GM18526 (cell line): ENCODE measurements around the gene METTL6.

Experiments used
- POLR2A ChIP-seq: IDR thresholded peaks from 3 replicates; pipeline ENCODE4 v1.6.1; 2011; ENCODE audit not compliant: insufficient read length; ENCODE audit errors: extremely low read depth

METTL6 gene

DNA sequence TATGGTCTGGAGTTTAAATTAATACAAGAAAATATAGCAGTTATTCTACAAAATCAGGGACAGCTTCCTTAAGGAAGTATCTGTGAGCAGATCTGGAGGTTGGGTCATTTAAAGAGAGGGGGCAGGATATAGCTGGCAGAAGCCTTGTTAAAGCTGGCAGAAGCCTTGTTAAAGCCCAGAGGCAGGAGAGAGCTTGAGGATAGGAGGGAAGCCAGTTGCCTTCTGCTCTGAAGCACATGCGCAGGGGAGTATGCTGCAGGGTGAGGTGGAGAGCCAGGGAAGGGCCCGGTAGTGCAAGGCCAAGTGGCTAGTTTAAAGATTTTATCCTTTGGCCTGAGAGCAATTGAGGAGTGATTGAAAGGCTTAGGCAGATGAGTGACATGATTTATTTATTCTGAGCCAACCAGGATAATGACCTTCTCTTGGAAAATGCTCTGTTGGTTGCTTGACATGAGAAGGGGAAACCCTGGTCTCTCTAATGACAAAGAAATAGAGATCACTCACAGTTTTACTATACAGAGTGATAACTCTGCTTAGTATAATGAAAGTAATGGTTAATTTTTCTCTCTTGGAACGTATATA lies 4.0 kb upstream of the METTL6 start:
- no peak for TF ChIP-seq POLR2A

GRCh38 chr3:15430624-15431023 lies 3.3 kb upstream of the METTL6 start:
- no peak for TF ChIP-seq POLR2A

DNA sequence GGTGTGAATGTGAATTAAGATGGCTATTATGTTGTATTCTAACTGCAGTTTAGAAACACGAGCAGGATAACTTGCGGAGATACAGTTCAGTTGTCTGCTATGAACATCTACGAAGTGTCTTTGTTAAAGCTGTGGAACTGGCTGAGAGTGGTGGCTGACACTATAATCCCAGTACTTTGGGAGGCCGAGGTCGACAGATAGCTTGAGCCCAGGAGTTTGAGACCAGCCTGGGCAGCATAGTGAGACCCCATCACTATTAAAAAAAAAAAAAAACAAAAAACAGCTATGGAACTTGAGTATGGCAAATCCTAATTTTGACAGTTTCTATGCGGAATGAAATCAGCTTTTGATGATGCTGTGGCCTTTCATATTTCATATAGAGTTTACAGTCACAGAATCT lies 1.7 kb upstream of the METTL6 start:
- TF ChIP-seq POLR2A: no peak

- TF ChIP-seq POLR2A: no peak
Measured at GRCh38 chr3:15428539-15428938, 1.2 kb upstream of the METTL6 start.

DNA sequence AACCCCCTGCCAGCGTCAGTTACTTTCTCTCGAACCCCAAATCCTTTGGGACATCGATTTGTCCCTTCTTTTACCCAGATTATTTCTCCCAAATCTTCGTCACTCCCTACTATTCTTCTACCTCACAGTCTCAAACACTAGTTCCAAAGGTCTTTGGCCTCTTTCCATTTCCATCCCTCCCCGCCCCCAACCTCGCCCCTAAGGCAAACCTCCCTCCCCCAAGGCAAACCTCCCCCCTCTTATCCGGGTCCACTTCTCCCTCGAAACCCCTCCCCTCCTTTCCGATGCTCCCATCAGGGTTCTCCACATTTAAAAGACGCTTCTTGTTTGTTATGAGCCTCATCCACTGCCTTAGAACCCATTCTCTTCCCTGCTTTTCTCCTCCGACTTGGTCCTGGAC lies 637 bp upstream of the METTL6 start:
- no peak for TF ChIP-seq POLR2A

DNA sequence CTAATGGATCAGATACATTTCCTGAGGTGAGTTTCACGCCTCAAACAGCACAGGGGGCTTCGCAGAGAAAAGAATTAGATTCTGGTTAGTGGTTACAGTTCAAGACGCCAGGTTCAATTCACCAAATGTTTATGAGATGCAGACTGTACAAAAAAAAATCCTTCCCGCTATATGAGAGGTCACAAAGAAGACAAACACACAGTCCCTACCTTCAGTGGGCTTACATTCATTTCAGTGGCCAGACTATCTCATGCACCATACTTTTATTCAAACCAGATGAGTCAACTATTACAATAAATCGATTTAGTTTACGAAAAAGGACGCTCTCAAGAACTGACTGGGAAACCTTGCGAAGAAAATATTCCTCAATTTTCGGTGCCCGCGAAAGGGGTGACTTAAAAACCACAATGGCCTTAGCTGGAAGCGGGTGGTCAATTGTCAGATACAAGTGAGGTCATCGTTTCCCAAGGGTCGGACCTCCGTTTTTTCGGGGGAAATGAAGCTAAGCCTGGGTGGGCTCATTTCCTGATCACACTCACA lies 695 bp downstream of the METTL6 start:
- TF ChIP-seq POLR2A: no peak

- TF ChIP-seq POLR2A: no peak
Measured at GRCh38 chr3:15420871-15421270, 6.5 kb downstream of the METTL6 start.

DNA sequence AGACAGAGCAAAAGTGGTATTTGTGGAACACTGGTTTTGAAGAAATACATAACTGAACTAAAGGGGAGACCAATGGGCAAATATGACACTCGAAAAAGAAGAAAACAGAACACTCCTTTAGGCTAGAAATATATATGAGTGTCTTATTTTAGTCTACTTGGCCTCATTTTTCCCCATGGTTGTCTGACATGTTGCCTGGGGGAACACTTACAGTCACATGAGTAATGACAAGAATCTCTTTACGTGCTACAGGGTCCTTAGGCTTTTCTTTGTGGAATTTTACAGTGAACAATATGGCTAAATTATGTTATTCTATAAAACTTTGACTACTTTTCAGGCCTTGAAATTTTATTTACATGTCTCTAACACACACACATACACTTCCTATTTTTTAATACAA lies 17.6 kb downstream of the METTL6 start:
- TF ChIP-seq POLR2A: no peak

DNA sequence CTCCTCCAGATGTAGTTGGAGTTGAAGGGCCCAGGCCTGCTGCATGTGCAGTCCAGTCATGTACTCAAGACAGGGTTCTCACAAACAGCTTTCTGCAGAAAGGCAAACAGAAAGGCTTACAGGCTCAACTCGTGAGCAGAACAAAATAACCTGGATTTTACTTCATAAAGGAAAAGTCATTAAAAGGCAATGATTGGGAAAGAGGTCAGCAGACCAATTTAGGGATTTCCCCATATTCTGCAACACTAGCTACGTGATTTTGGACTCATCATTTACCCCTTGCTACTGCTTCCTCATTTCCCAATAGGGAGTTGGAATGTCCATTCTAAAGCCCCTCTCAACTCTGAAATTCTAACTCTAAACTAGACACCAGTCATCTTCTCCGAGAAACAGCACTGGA lies 18.1 kb downstream of the METTL6 start:
- TF ChIP-seq POLR2A: no peak

GRCh38 chr3:15405448-15406050 lies 21.8 kb downstream of the METTL6 start:
- TF ChIP-seq POLR2A: no peak

DNA sequence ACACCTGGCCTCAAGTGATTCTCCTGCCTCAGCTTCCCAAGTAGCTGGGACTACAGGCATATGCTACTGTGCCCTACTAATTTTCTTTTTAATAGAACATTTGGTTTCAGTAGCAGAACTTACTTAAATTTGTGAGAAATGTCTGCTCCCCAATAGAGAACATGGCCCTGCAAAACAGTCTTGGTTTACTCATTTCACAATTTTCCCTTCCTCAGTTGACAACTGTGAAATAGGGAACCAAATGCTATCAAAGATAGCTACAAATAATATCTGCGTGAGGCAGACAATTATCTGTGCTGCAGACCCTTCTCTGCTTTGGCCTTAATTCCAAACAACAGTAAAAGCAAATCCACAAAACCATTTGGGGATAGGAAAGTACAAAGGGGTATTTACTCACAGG lies 22.6 kb downstream of the METTL6 start:
- no peak for TF ChIP-seq POLR2A

DNA sequence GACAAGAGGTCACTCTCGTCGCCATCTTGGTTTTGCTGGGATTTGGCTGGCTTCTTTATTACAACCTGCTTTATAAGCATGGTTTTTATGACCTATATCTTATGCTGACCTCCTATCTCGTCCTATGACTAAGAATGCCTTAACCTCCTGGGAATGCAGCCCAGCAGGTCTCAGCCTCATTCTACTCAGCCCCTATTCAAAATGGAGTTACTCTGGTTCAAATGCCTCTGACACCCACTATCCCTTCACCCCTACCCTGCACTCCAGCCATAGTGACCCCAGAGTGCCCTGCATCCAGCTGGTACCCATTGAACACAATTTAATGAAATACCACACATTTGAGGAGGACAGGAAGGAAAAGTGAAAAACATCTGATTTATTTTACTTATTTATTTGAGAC lies 23.4 kb downstream of the METTL6 start:
- no peak for TF ChIP-seq POLR2A

DNA sequence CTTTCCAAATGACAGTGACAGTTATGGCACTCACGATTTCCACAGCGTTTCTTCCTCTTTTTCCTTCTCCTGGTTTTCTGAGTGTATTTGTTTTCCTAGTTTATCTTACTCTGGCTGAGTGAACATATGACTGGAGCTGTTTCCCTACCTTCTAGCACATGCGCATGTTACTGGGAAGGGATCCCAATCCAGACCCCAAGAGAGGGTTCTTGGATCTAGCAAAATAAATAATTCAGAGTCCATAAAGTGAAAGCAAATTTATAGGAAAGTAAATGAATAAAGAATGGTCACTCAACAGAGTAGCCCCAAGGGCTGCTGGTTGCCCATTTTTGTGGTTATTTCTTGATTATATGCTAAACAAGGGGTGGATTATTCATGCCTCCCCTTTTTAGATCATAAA lies 23.8 kb downstream of the METTL6 start:
- TF ChIP-seq POLR2A: no peak

GRCh38 chr3:15401936-15402335 lies 25.4 kb downstream of the METTL6 start:
- no peak for TF ChIP-seq POLR2A

DNA sequence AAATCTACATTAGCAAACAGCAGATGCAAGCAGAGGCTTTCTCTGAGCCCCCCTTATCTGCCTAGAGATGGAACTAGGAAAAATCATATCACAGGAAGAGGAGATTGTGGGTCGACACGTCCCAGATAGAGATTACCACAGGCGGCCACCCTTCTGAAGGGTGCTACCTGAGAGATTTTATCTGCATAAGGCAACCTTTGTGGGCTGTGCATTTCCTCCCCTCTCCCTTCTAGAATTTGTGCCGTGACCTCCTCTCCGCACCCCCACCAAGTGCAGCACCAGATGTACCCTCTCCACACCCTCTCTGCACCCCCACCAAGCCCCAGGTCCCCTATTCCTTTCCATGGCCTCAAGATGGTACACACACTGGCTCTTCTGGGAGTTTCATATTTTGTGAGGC lies 27.4 kb downstream of the METTL6 start:
- TF ChIP-seq POLR2A: no peak

DNA sequence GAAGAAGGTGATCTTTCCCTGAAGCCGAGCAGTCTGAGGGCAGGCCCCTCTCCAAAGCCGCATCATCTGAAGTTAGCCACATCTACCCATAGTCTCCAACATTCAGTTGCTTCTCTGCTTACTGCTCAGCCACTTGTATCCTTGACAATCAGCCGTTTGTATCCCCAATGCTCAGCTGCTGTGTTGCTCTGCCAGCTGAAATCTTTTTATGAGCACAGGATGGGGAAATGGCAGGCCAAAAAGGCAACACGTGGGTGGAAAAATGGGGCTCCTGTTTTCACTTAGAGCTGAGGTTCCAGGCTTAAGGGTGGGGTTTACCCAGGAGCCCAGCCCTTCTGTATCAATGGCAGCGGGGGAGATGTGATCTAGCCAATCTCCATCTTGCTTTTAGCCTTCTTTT lies 36.3 kb downstream of the METTL6 start:
- no peak for TF ChIP-seq POLR2A

DNA sequence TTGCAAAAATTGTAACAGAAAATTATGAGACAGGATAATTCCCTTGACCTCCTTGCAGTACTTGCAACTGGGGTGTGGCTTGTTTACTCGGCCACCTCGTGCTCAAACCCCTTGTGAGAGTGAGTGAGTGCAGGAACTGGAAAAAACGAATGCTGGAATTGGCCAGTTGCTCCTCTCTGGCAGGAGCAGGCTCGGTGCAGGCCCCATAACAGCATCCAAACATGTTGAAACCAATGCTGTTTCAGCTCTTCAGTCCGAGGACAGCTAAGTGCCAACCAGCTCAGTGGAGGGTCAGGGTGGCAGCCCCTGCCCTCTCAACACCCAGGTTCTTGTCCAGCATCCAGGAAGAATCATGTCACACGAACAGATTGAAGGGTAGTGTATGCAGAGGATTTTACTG lies 36.9 kb downstream of the METTL6 start:
- TF ChIP-seq POLR2A: no peak
